HG03442 (cell line): ENCODE results near the gene FANK1.

Source experiments
- ATAC-seq: cut with Tn5 transposase; IDR thresholded peaks from one replicate; pipeline ENCODE4 v1.9.1; 2021; ENCODE audit warnings: mild to moderate bottlenecking, moderate library complexity; ENCODE audit not compliant: unreplicated experiment

Gene FANK1

DNA sequence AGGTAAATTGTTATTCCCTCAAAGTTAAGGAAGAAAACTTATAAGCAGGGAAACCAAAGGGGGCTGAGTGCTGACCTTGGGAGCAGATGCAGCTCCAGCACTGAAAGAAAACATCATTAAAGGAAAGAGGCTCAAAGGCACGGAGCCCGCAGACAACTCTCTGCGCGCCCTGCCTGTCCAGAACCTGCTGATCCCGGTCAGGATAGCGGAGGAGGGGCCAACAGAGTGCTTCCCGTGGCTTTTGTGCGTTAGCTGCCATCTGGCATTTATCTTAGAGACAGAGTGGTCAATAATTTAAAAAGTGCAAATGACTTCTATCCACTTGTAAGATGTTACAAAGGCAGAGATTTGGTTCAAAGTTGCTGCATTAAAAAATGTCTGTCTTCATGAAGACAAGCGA is 162.1 kb downstream of the FANK1 start:
- ATAC-seq = no peak
